ENCODE measurements around the gene NT5C3A. TPM values are rescaled to one million over a fixed set of nuclear protein-coding genes. Genes with fewer than 3 reads are reported as not detected.

NT5C3A gene
- total RNA-seq, 2 donors from 2014 or later: 16.9 to 23.9 TPM

DNA sequence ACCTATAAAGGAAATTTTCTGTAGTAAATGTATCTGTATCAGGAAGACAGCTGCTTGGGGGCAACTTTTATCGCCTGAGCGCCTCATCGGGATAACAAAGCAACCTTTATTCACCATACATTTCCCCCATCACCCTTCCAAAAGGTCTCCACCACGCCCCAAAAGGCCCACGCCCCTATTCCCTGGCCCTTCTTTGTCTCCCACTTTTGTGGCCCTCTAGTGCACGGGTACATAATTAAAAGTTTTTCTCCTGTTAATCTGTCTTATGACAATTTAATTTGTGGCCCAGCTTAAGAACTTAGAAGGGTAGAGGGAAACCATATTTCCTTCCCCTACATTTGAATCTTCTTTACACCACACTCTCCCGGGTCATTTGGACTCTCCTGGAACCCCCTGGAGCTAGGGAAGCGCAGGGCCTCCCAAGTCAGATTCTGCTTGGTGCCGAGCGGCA lies 46.0 kb upstream of the NT5C3A start:
- Histone ChIP-seq H3K9me3 (no peaks in the 10 kb centered on the region), H3K4me3 (peak overlapping the region; percentile 97 to 99), H3K27ac (peak overlapping the region; percentile 65 to 73), H3K4me1 (replicated peaks) (peaks cover 5% of the 10 kb centered on the region), H3K36me3 (no peaks in the 10 kb centered on the region), H3K27me3 (replicated peaks; ENCODE audit: insufficient read depth) (no peaks in the 10 kb centered on the region)
- WGBS: 1% methylated on average over 10 of the region's 10 CpGs
- intact Hi-C loops (cut with DNase I): loop anchor here (5.0 kb wide), 2 partner anchors 46 to 261 kb away; partner anchors contain the start of gene NT5C3A
- no peak for DNase-seq (ENCODE audit: low spot score)
- no peak for TF ChIP-seq POLR2A (IDR thresholded peaks at IDR 0.05)
- TF ChIP-seq, protein P1, sequence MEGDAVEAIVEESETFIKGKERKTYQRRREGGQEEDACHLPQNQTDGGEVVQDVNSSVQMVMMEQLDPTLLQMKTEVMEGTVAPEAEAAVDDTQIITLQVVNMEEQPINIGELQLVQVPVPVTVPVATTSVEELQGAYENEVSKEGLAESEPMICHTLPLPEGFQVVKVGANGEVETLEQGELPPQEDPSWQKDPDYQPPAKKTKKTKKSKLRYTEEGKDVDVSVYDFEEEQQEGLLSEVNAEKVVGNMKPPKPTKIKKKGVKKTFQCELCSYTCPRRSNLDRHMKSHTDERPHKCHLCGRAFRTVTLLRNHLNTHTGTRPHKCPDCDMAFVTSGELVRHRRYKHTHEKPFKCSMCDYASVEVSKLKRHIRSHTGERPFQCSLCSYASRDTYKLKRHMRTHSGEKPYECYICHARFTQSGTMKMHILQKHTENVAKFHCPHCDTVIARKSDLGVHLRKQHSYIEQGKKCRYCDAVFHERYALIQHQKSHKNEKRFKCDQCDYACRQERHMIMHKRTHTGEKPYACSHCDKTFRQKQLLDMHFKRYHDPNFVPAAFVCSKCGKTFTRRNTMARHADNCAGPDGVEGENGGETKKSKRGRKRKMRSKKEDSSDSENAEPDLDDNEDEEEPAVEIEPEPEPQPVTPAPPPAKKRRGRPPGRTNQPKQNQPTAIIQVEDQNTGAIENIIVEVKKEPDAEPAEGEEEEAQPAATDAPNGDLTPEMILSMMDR (IDR thresholded peaks at IDR 0.05): no peak
- no peak for TF ChIP-seq POLR2AphosphoS5 (IDR thresholded peaks at IDR 0.05)

DNA sequence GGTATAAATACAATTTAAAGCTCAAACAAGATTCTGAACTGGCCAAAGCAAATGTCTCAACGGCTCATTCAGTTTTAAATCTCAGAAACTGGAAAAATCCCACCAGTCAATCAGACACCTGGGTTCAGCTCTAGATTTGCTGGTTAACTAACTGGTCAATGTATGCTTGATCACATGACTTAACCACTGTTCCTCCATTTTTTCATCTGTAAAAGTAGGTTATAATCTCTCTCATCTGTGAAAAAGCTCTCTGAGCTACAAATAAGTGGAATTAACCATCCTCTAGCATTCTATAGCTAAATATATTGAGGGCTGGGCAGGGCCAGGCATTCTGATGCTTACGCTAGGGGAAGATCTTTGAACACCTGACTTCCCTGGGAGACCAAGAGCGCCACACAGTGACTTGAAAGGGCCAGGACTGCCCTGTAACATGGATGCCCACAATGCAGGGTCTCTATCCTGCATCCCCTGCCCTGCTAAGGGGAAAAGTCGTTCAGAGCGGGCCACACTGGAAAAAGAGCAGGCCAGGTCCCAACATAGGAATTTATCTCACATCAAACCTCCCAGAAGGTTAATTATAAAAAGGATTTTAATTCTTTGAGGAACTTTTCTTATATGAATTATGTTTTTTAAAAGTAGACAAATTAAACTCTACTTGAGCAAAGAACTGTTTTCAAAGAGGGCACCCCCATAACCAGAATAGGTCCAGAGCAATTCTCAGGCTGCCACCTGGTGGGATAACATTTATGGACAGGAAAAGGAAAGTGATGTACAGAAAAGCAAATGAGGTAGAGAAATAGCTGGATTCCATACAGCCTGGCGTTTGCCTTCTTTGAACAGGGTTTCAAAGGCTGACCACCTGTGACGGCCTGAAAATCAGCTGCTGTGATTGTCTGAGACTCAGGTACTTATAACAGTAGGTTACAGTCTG lies 44.8 kb upstream of the NT5C3A start:
- intact Hi-C loops (cut with DNase I): loop anchor here (2.0 to 5.0 kb wide), 3 partner anchors 45 to 307 kb away; partner anchors contain the start of gene NT5C3A
- 42% methylated on average over 7 of the region's 7 CpGs for WGBS
- Histone ChIP-seq H3K36me3 (peaks cover 0 to 3% of the 10 kb centered on the region in 2 donors), H3K4me1 (replicated peaks) (peaks cover 5% of the 10 kb centered on the region), H3K27me3 (replicated peaks; ENCODE audit: insufficient read depth) (no peaks in the 10 kb centered on the region), H3K4me3 (no peak overlapping the region), H3K27ac (no peak overlapping the region), H3K9me3 (no peaks in the 10 kb centered on the region)
- no peak for DNase-seq (ENCODE audit: low spot score)
- TF ChIP-seq POLR2A (IDR thresholded peaks at IDR 0.05): no peak
- TF ChIP-seq, protein P1 (IDR thresholded peaks at IDR 0.05): peak in 3 of 4 experiments; percentile 17 to 28 (median 27)

DNA sequence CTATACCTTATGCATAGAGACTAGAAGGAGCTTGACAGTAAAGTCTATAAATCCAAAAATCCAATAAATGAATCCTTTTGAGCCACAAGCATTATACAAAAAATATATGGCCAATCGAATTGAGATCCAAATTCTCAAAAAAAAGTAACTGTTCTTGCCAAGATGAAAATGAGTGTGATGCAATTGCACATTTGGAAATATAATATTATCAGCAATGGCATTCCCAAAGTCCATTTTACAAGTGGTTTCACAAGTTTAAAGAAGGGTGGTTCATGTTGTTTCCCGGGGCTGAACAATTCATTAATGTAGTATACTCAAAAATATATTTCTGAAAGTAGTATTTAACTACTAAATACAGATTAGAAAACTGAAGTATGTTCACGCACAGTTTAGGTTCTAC lies 39.3 kb upstream of the NT5C3A start:
- H3K36me3 ChIP-seq: peaks cover 0 to 10% of the 10 kb centered on the region in 2 donors
- TF ChIP-seq POLR2A (IDR thresholded peaks at IDR 0.05): no peak
- TF ChIP-seq, protein P1 (IDR thresholded peaks at IDR 0.05): no peak
- TF ChIP-seq POLR2AphosphoS5 (IDR thresholded peaks at IDR 0.05): no peak
- intact Hi-C loops (cut with DNase I): no loop called here

DNA sequence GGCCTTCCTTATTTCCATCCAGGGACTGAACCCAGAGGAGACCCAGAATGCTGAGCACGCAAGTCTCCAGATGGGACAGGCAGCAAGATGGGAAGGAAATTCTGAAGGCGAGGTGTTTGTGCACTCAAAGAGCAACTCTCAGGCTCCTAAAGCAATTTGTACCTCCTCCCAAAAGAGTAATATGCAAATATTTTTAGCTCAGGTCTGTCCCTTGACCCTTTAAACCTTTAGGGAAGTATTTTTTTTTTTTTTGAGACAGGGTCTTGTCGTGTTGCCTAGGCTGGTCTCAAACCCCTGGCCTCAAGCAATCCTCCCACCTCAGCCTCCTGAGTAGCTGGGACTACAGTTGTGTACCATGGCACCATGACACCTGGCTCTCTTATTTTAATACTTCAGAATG lies 38.2 kb upstream of the NT5C3A start:
- Histone ChIP-seq H3K27ac (no peak overlapping the region), H3K27me3 (replicated peaks; ENCODE audit: insufficient read depth) (no peaks in the 10 kb centered on the region), H3K9me3 (no peaks in the 10 kb centered on the region), H3K4me1 (replicated peaks) (no peaks in the 10 kb centered on the region), H3K4me3 (no peak overlapping the region), H3K36me3 (peaks cover 0 to 10% of the 10 kb centered on the region in 2 donors)
- TF ChIP-seq, protein P1 (IDR thresholded peaks at IDR 0.05): no peak
- TF ChIP-seq POLR2A (IDR thresholded peaks at IDR 0.05) (no peak), POLR2AphosphoS5 (IDR thresholded peaks at IDR 0.05) (no peak)
- no peak for DNase-seq (ENCODE audit: low spot score)
- WGBS: 91% methylated on average over 3 of the region's 3 CpGs
- intact Hi-C loops (cut with DNase I): no loop called here

More for the DNA sequence above, 39.3 kb upstream of the NT5C3A start:
- H3K27ac ChIP-seq: no peak overlapping the region
- WGBS: 87% methylated on average over 3 of the region's 3 CpGs
- H3K9me3 ChIP-seq: no peaks in the 10 kb centered on the region
- H3K4me3 ChIP-seq: no peak overlapping the region
- no peak for DNase-seq (ENCODE audit: low spot score)
- peaks cover under 1% of the 10 kb centered on the region for H3K4me1 ChIP-seq (replicated peaks)
- H3K27me3 ChIP-seq (replicated peaks; ENCODE audit: insufficient read depth): no peaks in the 10 kb centered on the region
